Parathyroid adenoma (tissue), 2 donors: ENCODE data around the gene PYGB.

ENCODE experiments used
- H2AFZ ChIP-seq: fragments of 300-600 bp; sonication (generic); one replicate; pipeline ENCODE4 v1.7.0; 2017; ENCODE audit warnings: antibody characterized with exemption, mild to moderate bottlenecking
- H3K27ac ChIP-seq: fragments of 300-600 bp; sonication (generic); one replicate; pipeline ENCODE4 v1.7.0; 2017
- H3K27me3 ChIP-seq: fragments of 300-600 bp; sonication (generic); one replicate; pipeline ENCODE4 v1.7.0; 2017; ENCODE audit warnings: low read length; ENCODE audit not compliant: control insufficient read depth, insufficient read depth
- H3K36me3 ChIP-seq: fragments of 300-600 bp; sonication (generic); one replicate; pipeline ENCODE4 v1.7.0; 2017; ENCODE audit warnings: low read length; ENCODE audit not compliant: control insufficient read depth, insufficient read depth
- H3K4me1 ChIP-seq: fragments of 300-600 bp; sonication (generic); one replicate; pipeline ENCODE4 v1.7.0; 2017; ENCODE audit warnings: control low read depth
- H3K4me2 ChIP-seq: fragments of 300-600 bp; sonication (generic); one replicate; pipeline ENCODE4 v1.7.0; 2017; ENCODE audit warnings: low read length
- H3K4me3 ChIP-seq: fragments of 300-600 bp; sonication (generic); one replicate; pipeline ENCODE4 v1.7.0; 2017; ENCODE audit warnings: low read depth, low read length
- H3K79me2 ChIP-seq: fragments of 300-600 bp; sonication (generic); one replicate; pipeline ENCODE4 v1.7.0; 2017; ENCODE audit warnings: control low read depth
- H3K9ac ChIP-seq: fragments of 300-600 bp; sonication (generic); one replicate; pipeline ENCODE4 v1.7.0; 2017; ENCODE audit warnings: mild to moderate bottlenecking
- H3K9me3 ChIP-seq: fragments of 300-600 bp; sonication (generic); one replicate; pipeline ENCODE4 v1.7.0; 2017; ENCODE audit warnings: low read length; ENCODE audit not compliant: control insufficient read depth
- CTCF ChIP-seq: fragments of 300-600 bp; sonication (generic); IDR thresholded peaks from one replicate; pipeline ENCODE4 v1.7.0; 2017; ENCODE audit warnings: antibody characterized with exemption, mild to moderate bottlenecking
- donor health status: primary hyperparathyroidism.

Gene PYGB

DNA sequence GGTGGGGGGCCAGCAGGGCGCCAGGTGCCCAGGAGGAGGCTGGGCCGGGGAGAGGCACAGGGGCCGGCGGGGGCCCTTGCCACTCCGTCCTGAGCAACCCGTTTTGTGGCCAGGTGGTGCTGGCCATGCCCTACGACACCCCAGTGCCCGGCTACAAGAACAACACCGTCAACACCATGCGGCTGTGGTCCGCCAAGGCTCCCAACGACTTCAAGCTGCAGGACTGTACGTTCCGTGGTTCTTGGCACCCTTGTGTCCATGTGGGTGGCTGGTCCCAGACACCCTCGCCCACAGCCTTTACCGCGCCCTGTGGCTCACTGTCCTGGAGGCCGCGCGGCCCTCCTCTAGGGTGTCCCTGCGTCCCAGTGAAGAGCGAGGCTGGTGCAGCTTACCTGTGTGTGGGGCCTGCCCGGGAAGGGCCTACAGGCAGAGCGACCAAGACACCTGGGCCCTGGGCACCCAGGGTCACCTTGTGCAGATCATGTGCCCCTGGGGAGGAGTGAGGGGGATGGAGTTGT lies 28.7 kb downstream of the PYGB start:
- Histone ChIP-seq H2AFZ (no peak overlapping the region), H3K27me3 (no peaks in the 10 kb centered on the region), H3K9ac (no peak overlapping the region), H3K27ac (no peak overlapping the region), H3K4me1 (peaks cover 10% of the 10 kb centered on the region), H3K4me3 (no peak overlapping the region), H3K9me3 (no peaks in the 10 kb centered on the region), H3K4me2 (no peak overlapping the region), H3K36me3 (no peaks in the 10 kb centered on the region), H3K79me2 (no peaks in the 10 kb centered on the region)
- TF ChIP-seq CTCF, result no peak

DNA sequence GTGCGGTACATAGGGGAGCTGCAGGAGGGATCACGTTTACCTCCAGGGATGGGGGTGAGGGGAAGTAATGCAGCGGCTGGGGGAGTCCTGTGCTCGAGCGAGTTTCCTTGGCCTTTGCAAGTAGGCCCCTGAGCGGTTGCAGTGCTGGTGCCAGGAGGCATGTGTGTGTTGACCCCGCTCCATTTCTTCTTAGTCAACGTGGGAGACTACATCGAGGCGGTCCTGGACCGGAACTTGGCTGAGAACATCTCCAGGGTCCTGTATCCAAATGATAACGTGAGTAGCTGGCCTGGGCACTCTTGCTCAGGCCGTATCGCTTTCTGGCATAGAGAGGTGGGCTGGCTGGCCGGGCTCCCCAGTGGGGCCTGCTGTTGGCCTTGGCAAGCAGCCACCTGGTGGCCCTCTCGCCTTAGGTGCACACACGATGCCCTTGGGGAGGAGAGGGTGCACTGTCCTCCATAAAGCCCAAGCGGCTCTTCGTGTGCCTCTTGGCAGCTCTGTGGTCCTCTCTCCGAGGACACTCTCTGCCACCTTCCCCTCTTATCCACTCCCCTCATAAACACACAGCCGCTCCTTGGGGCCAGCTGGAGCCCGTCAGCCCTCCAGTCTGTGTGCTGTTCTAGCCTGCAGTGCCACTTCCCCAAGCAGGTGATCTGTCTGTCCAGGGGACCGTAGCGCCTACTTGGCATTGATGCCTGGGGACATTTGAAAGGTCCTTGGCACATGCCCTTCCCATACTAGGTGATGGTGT lies 29.3 kb downstream of the PYGB start:
- Histone ChIP-seq H3K9me3 (no peaks in the 10 kb centered on the region), H3K4me2 (no peak overlapping the region), H3K79me2 (no peaks in the 10 kb centered on the region), H3K4me1 (peaks cover 10% of the 10 kb centered on the region), H3K36me3 (no peaks in the 10 kb centered on the region), H2AFZ (no peak overlapping the region), H3K9ac (no peak overlapping the region), H3K4me3 (no peak overlapping the region), H3K27me3 (no peaks in the 10 kb centered on the region), H3K27ac (no peak overlapping the region)
- no peak for TF ChIP-seq CTCF

- H3K9ac ChIP-seq, result no peak overlapping the region
- no peak overlapping the region for H3K4me3 ChIP-seq
- H3K36me3 ChIP-seq, result no peaks in the 10 kb centered on the region
- no peaks in the 10 kb centered on the region for H3K27me3 ChIP-seq
- no peak overlapping the region for H2AFZ ChIP-seq
- H3K4me1 ChIP-seq, result peaks cover 10% of the 10 kb centered on the region
- H3K4me2 ChIP-seq, result no peak overlapping the region
- H3K9me3 ChIP-seq, result no peaks in the 10 kb centered on the region
- H3K79me2 ChIP-seq, result no peaks in the 10 kb centered on the region
- TF ChIP-seq CTCF, result no peak
- no peak overlapping the region for H3K27ac ChIP-seq
Observed at GRCh38 chr20:25277941-25278521, 30.1 kb downstream of the PYGB start.

DNA sequence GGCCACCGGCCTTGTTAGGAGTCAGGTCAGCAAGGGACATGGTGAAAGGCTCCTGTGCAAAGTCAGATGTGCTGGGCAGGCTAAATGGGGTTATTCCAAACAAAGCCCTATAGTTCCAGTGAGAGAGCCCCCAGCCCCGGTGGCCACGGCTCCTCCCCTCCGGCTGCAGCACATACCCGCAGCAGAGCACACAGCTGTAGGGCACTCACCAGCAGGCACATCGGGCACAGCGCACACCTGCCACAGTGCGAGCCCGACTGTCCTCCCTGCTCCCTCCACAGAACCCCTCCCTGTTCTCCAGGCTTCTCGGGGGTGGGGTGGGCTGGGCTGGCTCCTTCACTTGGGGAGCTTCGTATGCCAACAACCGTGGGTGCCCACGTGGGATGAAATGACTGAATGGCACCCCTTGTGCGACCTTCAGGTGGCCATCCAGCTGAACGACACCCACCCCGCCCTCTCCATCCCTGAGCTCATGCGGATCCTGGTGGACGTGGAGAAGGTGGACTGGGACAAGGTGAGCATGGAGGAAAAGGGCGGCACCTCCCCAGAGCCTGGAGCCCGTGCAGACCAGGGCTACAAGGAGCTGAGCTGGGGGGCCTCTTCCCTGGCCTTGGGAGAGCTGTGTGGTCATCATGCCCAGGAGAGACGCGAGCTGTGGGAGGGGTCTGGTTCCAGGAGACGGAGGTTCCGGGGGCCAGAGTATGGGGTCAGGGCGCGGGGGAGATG lies 30.9 kb downstream of the PYGB start:
- Histone ChIP-seq H3K9me3 (no peaks in the 10 kb centered on the region), H3K79me2 (no peaks in the 10 kb centered on the region), H3K4me3 (no peak overlapping the region), H3K27ac (no peak overlapping the region), H2AFZ (no peak overlapping the region), H3K36me3 (no peaks in the 10 kb centered on the region), H3K4me1 (peaks cover 10% of the 10 kb centered on the region), H3K27me3 (no peaks in the 10 kb centered on the region), H3K9ac (no peak overlapping the region), H3K4me2 (no peak overlapping the region)
- no peak for TF ChIP-seq CTCF
